Neural cell (in vitro differentiated cells): Measurements from ENCODE around the gene CTRL. TPM values are rescaled to one million over a fixed set of nuclear protein-coding genes. Genes with fewer than 3 reads are reported as not detected.

Experiments
- H2AFZ ChIP-seq: fragments of 200-600, 300-800 bp; sonication (generic), shearing (Covaris generic); 2 replicates; pipeline ENCODE4 v1.6.0; 2014; ENCODE audit warnings: low read depth, mild to moderate bottlenecking, antibody characterized with exemption, low read length, moderate library complexity
- H3F3A ChIP-seq: fragments of 200-600 bp; shearing (Covaris generic); 2 replicates; pipeline ENCODE4 v1.6.1; 2016; ENCODE audit warnings: mild to moderate bottlenecking, moderate library complexity, mixed read lengths, antibody characterized with exemption, low read length; ENCODE audit not compliant: insufficient read depth, poor library complexity, severe bottlenecking
- H3K27ac ChIP-seq: fragments of 200-600, 300-800 bp; sonication (generic), shearing (Covaris generic); 2 replicates; pipeline ENCODE4 v1.5.1; 2014; ENCODE audit warnings: mild to moderate bottlenecking, low read length, moderate library complexity
- H3K27me3 ChIP-seq: fragments of 300-800, 200-600 bp; sonication (generic), shearing (Covaris generic); 2 replicates; pipeline ENCODE4 v1.6.0; 2014; ENCODE audit warnings: mild to moderate bottlenecking, low read depth, low read length, moderate library complexity; ENCODE audit not compliant: insufficient read depth
- H3K36me3 ChIP-seq: fragments of 300-800, 200-600 bp; sonication (generic), shearing (Covaris generic); 2 replicates; pipeline ENCODE4 v1.5.1; 2014; ENCODE audit warnings: mild to moderate bottlenecking, antibody characterized with exemption, low read length, moderate library complexity; ENCODE audit not compliant: insufficient read depth
- H3K4me2 ChIP-seq: fragments of 300-800, 200-600 bp; sonication (generic), shearing (Covaris generic); 2 replicates; pipeline ENCODE4 v1.6.0; 2014; ENCODE audit warnings: mild to moderate bottlenecking, low read length
- H3K4me3 ChIP-seq: fragments of 300-800, 200-600 bp; sonication (generic), shearing (Covaris generic); 2 replicates; pipeline ENCODE4 v1.5.1; 2014; ENCODE audit warnings: mild to moderate bottlenecking, low read length, moderate library complexity
- H3K79me2 ChIP-seq: fragments of 200-600 bp; shearing (Covaris generic); replicated peaks from 2 replicates; pipeline ENCODE4 v1.6.0; 2014; ENCODE audit warnings: mild to moderate bottlenecking, low read length, moderate library complexity; ENCODE audit not compliant: insufficient read depth
- H3K9ac ChIP-seq: fragments of 300-800, 200-600 bp; sonication (generic), shearing (Covaris generic); 2 replicates; pipeline ENCODE4 v1.6.1; 2016; ENCODE audit warnings: mild to moderate bottlenecking, low read length, mixed read lengths
- H3K9me2 ChIP-seq: fragments of 200-600 bp; shearing (Covaris generic); 2 replicates; pipeline ENCODE4 v1.6.1; 2016; ENCODE audit warnings: mild to moderate bottlenecking, low read length, mixed read lengths; ENCODE audit not compliant: insufficient read depth
- H3K9me3 ChIP-seq: fragments of 200-600, 300-800 bp; sonication (generic), shearing (Covaris generic); 2 replicates; pipeline ENCODE4 v1.6.1; 2016; ENCODE audit warnings: mild to moderate bottlenecking, mixed run types, low read length, moderate library complexity, mixed read lengths
- H4K20me1 ChIP-seq: fragments of 200-600 bp; shearing (Covaris generic); 2 replicates; pipeline ENCODE4 v1.6.1; 2016; ENCODE audit warnings: mild to moderate bottlenecking, mixed run types; ENCODE audit not compliant: insufficient read depth
- CTCF ChIP-seq: fragments of 450-650 bp; IDR thresholded peaks from 2 replicates; pipeline ENCODE4 v1.5.1; 2014; ENCODE audit warnings: antibody characterized with exemption, mild to moderate bottlenecking, moderate library complexity; ENCODE audit not compliant: poor library complexity, severe bottlenecking
- EP300 ChIP-seq: fragments of 450-650 bp; conservative IDR thresholded peaks from 2 replicates; pipeline ENCODE4 v1.6.1; 2014; ENCODE audit warnings: antibody characterized with exemption, mild to moderate bottlenecking, moderate library complexity; ENCODE audit not compliant: poor library complexity, severe bottlenecking
- EZH2 ChIP-seq: fragments of 200-600, 300-800 bp; shearing (Covaris generic), sonication (generic); IDR thresholded peaks from 2 replicates; pipeline ENCODE4 v1.6.1; 2014; ENCODE audit warnings: antibody characterized with exemption, low read length, borderline replicate concordance, mild to moderate bottlenecking; ENCODE audit not compliant: insufficient read depth, poor library complexity, severe bottlenecking
- MXI1 ChIP-seq: fragments of 450-650 bp; conservative IDR thresholded peaks from 2 replicates; pipeline ENCODE4 v1.6.1; 2014; ENCODE audit warnings: antibody characterized with exemption, mild to moderate bottlenecking; ENCODE audit not compliant: poor library complexity, severe bottlenecking
- POLR2AphosphoS5 ChIP-seq: IDR thresholded peaks from 2 replicates; pipeline ENCODE4 v1.6.1; 2012
- RAD21 ChIP-seq: fragments of 450-650 bp; conservative IDR thresholded peaks from 2 replicates; pipeline ENCODE4 v1.6.1; 2014; ENCODE audit warnings: antibody characterized with exemption, mild to moderate bottlenecking, moderate library complexity
- REST ChIP-seq: IDR thresholded peaks from 2 replicates; pipeline ENCODE4 v1.6.1; 2012; ENCODE audit warnings: borderline replicate concordance
- SMC3 ChIP-seq: fragments of 450-650 bp; conservative IDR thresholded peaks from 2 replicates; pipeline ENCODE4 v1.6.1; 2014; ENCODE audit warnings: antibody characterized with exemption, mild to moderate bottlenecking, moderate library complexity; ENCODE audit not compliant: poor library complexity
- TAF1 ChIP-seq: IDR thresholded peaks from 2 replicates; pipeline ENCODE4 v1.6.1; 2012; ENCODE audit warnings: low read depth
- polyA plus RNA-seq: library from polyadenylated mRNA; depleted of rRNA; stranded (reverse); fragments of >200 nt; gene quantifications from 2 replicates; pipeline ENCODE4 v1.2.3, GENCODE V29; 2014

CTRL gene
- polyA plus RNA-seq, 1 donor from 2014 or later = 3.8 TPM

GRCh38 chr16:67971111-67971510 lies 39.4 kb upstream of the CTRL start:
- Histone ChIP-seq H4K20me1 (no peaks in the 10 kb centered on the region), H3K27ac (no peak overlapping the region), H3K36me3 (no peaks in the 10 kb centered on the region), H3K27me3 (peaks cover 29% of the 10 kb centered on the region), H3K9me3 (no peaks in the 10 kb centered on the region), H3K9me2 (no peaks in the 10 kb centered on the region), H3K79me2 (no peaks in the 10 kb centered on the region), H3F3A (no peaks in the 10 kb centered on the region), H3K4me3 (no peak overlapping the region), H2AFZ (no peak overlapping the region), H3K4me2 (no peak overlapping the region), H3K9ac (no peak overlapping the region)
- TF ChIP-seq REST (no peak), EP300 (no peak), EZH2 (no peak), SMC3 (no peak), CTCF (no peak), RAD21 (no peak), TAF1 (no peak), MXI1 (no peak), POLR2AphosphoS5 (no peak)

- no peaks in the 10 kb centered on the region for H3K79me2 ChIP-seq
- H2AFZ ChIP-seq = no peak overlapping the region
- no peak overlapping the region for H3K27ac ChIP-seq
- H3K4me2 ChIP-seq = no peak overlapping the region
- no peaks in the 10 kb centered on the region for H3K36me3 ChIP-seq
- no peaks in the 10 kb centered on the region for H4K20me1 ChIP-seq
- no peaks in the 10 kb centered on the region for H3K9me3 ChIP-seq
- H3F3A ChIP-seq = no peaks in the 10 kb centered on the region
- H3K4me3 ChIP-seq = no peak overlapping the region
- TF ChIP-seq RAD21 = no peak
- no peak for TF ChIP-seq EP300
- no peak for TF ChIP-seq MXI1
- no peak for TF ChIP-seq POLR2AphosphoS5
- TF ChIP-seq SMC3 = no peak
- TF ChIP-seq EZH2 = no peak
- no peak for TF ChIP-seq REST
- no peak for TF ChIP-seq CTCF
- TF ChIP-seq TAF1 = no peak
- H3K9me2 ChIP-seq = no peaks in the 10 kb centered on the region
- H3K9ac ChIP-seq = no peak overlapping the region
- peaks cover 29% of the 10 kb centered on the region for H3K27me3 ChIP-seq
Observed at GRCh38 chr16:67969254-67970039, 37.8 kb upstream of the CTRL start.
